SK-N-SH (cell line): ENCODE measurements around the gene ABHD15. TPM values are rescaled to one million over a fixed set of nuclear protein-coding genes. Genes with fewer than 3 reads are reported as not detected.

Experiments used
- CTCF ChIA-PET: fragments of 300-600, 350-600 bp; formaldehyde crosslinking; extraction: SDS; loops from one replicate; lab custom pipeline; 2021; lab: Yijun Ruan, JAX
- POLR2A ChIA-PET: fragments of 350-600 bp; sonication (Branson Sonifier 250); formaldehyde crosslinking; extraction: SDS; loops from one replicate; lab custom pipeline; 2020; ENCODE audit warnings: antibody characterized with exemption, inconsistent platforms; lab: Yijun Ruan, JAX
- DNase-seq: peaks from one replicate; pipeline ENCODE4 v3.0.0; 2012
- H2AFZ ChIP-seq: fragments of 200-600 bp; sonication (generic); 2 replicates; pipeline ENCODE4 v1.8.1; 2016; ENCODE audit warnings: antibody characterized with exemption, mild to moderate bottlenecking, low read depth
- H3F3A ChIP-seq: fragments of 200-600 bp; sonication (generic); replicated peaks from 2 replicates; pipeline ENCODE3; 2016; ENCODE audit warnings: antibody characterized with exemption, mild to moderate bottlenecking; ENCODE audit not compliant: insufficient read depth
- H3K27ac ChIP-seq, 2 experiments: fragments of 200-500 bp in 1 of 2; fragments of 200-600 bp in 1 of 2; sonication (Bioruptor generic) in 1 of 2; sonication (generic), shearing (Covaris generic) in 1 of 2; 2 replicates each; pipeline versions ENCODE4 v1.5.1 to v1.6.1; 2014 to 2016; ENCODE audit warnings: low read depth in 2 of 2, inconsistent platforms in 1 of 2, low read length in 1 of 2, mild to moderate bottlenecking in 1 of 2, mixed read lengths in 1 of 2
- H3K27me3 ChIP-seq: fragments of 200-600 bp; sonication (generic), shearing (Covaris generic); 2 replicates; pipeline ENCODE4 v1.6.1; 2016; ENCODE audit warnings: mixed run types; ENCODE audit not compliant: insufficient read depth
- H3K36me3 ChIP-seq, 2 experiments: fragments of 200-500 bp in 1 of 2; fragments of 200-600 bp in 1 of 2; sonication (Bioruptor generic) in 1 of 2; sonication (generic) in 1 of 2; replicated peaks in 1 of 2; 2 replicates each; pipeline versions ENCODE3 to v1.5.1; 2014 to 2016; ENCODE audit warnings: low read length in 1 of 2, mild to moderate bottlenecking in 1 of 2; ENCODE audit not compliant: insufficient read depth in 2 of 2, control insufficient read depth in 1 of 2
- H3K4me1 ChIP-seq, 2 experiments: fragments of 200-500 bp in 1 of 2; fragments of 200-600 bp in 1 of 2; sonication (Bioruptor generic) in 1 of 2; sonication (generic), shearing (Covaris generic) in 1 of 2; 2 replicates each; pipeline versions ENCODE4 v1.5.1 to v1.6.1; 2014 to 2016; ENCODE audit warnings: low read depth in 1 of 2, low read length in 1 of 2, mixed run types in 1 of 2; ENCODE audit not compliant: insufficient read depth in 2 of 2, control insufficient read depth in 1 of 2
- H3K4me2 ChIP-seq: fragments of 200-600 bp; sonication (generic), shearing (Covaris generic); 2 replicates; pipeline ENCODE4 v1.6.1; 2017; ENCODE audit warnings: mixed run types
- H3K4me3 ChIP-seq, 2 experiments: fragments of 200-500 bp in 1 of 2; fragments of 200-600 bp in 1 of 2; sonication (Bioruptor generic) in 1 of 2; sonication (generic), shearing (Covaris generic) in 1 of 2; 2 replicates each; pipeline versions ENCODE4 v1.5.1 to v1.8.1; 2014 to 2016; ENCODE audit warnings: low read depth in 2 of 2, inconsistent platforms in 1 of 2, low read length in 1 of 2, mild to moderate bottlenecking in 1 of 2, mixed read lengths in 1 of 2, moderate library complexity in 1 of 2
- H3K79me2 ChIP-seq: fragments of 200-600 bp; sonication (generic); 2 replicates; pipeline ENCODE4 v1.8.1; 2017; ENCODE audit warnings: mild to moderate bottlenecking; ENCODE audit not compliant: insufficient read depth
- H3K9ac ChIP-seq: fragments of 200-600 bp; sonication (generic); 2 replicates; pipeline ENCODE4 v1.6.1; 2017; ENCODE audit warnings: mixed run types
- H3K9me2 ChIP-seq: fragments of 200-600 bp; sonication (generic); 2 replicates; pipeline ENCODE4 v1.6.1; 2017; ENCODE audit warnings: mixed run types
- H3K9me3 ChIP-seq: fragments of 200-600 bp; sonication (generic); 2 replicates; pipeline ENCODE4 v1.6.1; 2017; ENCODE audit warnings: mixed run types, mild to moderate bottlenecking, moderate library complexity
- H4K20me1 ChIP-seq: fragments of 200-600 bp; sonication (generic); 2 replicates; pipeline ENCODE4 v1.6.1; 2017; ENCODE audit warnings: mild to moderate bottlenecking, mixed run types; ENCODE audit not compliant: insufficient read depth
- EP300 ChIP-seq, 2 experiments: IDR thresholded peaks; 2 replicates each; pipeline versions ENCODE4 v1.4.0 to v1.6.1; 2012; ENCODE audit warnings: borderline replicate concordance in 1 of 2, low read depth in 1 of 2, low read length in 1 of 2
- FOSL2 ChIP-seq: IDR thresholded peaks from 2 replicates; pipeline ENCODE4 v1.4.0; 2012; ENCODE audit warnings: low read depth, mild to moderate bottlenecking, moderate library complexity, borderline replicate concordance
- FOXJ3 ChIP-seq: sonication (generic); formaldehyde crosslinking; IDR thresholded peaks from 2 replicates; pipeline ENCODE4 v1.5.1; 2020; ENCODE audit warnings: mild to moderate bottlenecking, missing genetic modification reagents
- NFIC ChIP-seq: IDR thresholded peaks from 2 replicates; pipeline ENCODE4 v1.4.0; 2012; ENCODE audit warnings: borderline replicate concordance
- NRF1 ChIP-seq: IDR thresholded peaks from 2 replicates; pipeline ENCODE4 v1.6.1; 2012; ENCODE audit warnings: low read depth, mild to moderate bottlenecking, low read length
- POLR2AphosphoS5 ChIP-seq: IDR thresholded peaks from 2 replicates; pipeline ENCODE4 v1.6.1; 2012; ENCODE audit warnings: low read depth, low read length
- SIN3A ChIP-seq: IDR thresholded peaks from 2 replicates; pipeline ENCODE4 v1.6.1; 2012; ENCODE audit warnings: low read depth, mild to moderate bottlenecking, low read length, moderate library complexity, borderline replicate concordance
- SMC3 ChIP-seq: IDR thresholded peaks from 2 replicates; pipeline ENCODE4 v1.6.1; 2012; ENCODE audit warnings: low read depth, low read length, improper control_type of control experiment
- WGBS: methylation state at CpG from one replicate; pipeline ENCODE4 v1.1.6; 2017; ENCODE audit warnings: low lambda C conversion rate; 5-methylcytosine and 5-hydroxymethylcytosine counted together
- polyA plus RNA-seq, 3 experiments: library from polyadenylated mRNA; depleted of rRNA; stranded (reverse); fragments of >200 nt; gene quantifications; 2 replicates each; pipeline ENCODE4 v1.2.3, GENCODE V29; 2012
- TF ChIP-seq, protein P1 (sequence below): IDR thresholded peaks from 2 replicates; pipeline ENCODE4; 2012
- TF ChIP-seq, protein P2 (sequence below): fragments of 200-600 bp; sonication (generic); IDR thresholded peaks from 2 replicates; pipeline ENCODE4 v1.6.1; 2017; ENCODE audit warnings: antibody characterized with exemption, mild to moderate bottlenecking, moderate library complexity
- TF ChIP-seq, protein P3 (sequence below): IDR thresholded peaks from 2 replicates; pipeline ENCODE4 v1.4.0; 2012; ENCODE audit warnings: low read depth, borderline replicate concordance
- TF ChIP-seq, protein P4 (sequence below): IDR thresholded peaks from 2 replicates; pipeline ENCODE4 v1.4.0; 2012; ENCODE audit warnings: low read depth, borderline replicate concordance
- TF ChIP-seq, protein P5 (sequence below): IDR thresholded peaks from 2 replicates; pipeline ENCODE4 v1.6.1; 2012; ENCODE audit warnings: mild to moderate bottlenecking, low read depth, low read length, moderate library complexity

ABHD15 gene
- polyA plus RNA-seq, 1 of the 3 experiments (the other 2 are of a cell fraction) = 7.0 TPM

DNA sequence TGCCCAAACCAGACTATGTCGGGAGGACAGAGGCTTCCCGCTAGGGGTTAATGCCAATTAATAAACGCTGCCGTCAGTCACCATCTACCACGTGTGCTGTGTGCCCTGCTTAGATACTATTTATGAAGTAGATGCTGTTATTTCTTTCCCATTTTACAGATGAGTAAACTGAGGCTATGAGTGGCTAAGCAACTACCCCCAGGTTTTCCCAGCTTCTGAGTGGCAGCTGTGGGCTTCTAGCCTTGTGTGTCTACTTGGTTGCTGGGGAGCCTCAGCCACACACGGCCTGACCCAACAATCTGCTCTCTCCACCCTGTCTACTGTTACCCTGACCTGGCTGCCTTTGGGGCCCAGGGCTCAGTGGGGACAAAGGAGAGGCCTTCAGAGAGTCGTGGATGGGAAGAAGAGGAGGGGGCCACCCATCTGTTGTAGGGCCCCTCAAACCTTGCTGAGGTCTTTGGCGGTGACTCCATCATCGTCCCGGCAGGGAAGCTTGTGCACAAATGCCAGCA, 15.5 kb upstream of the ABHD15 start:
- no peak for DNase-seq
- ChIA-PET CTCF (interaction anchor here (0.8 to 12.7 kb wide), 9 partner anchors 10 to 511 kb away, joined by 3 to 166 read pairs (median 11); partner anchors contain the start of genes ABHD15, ANKRD13B and TP53I13), POLR2A (interaction anchor here (1.4 kb wide), 1 partner anchor 9 kb away, joined by 3 read pairs; no protein-coding TSS in a partner anchor)
- Histone ChIP-seq H3K9me3 (no peaks in the 10 kb centered on the region), H4K20me1 (peaks cover 57% of the 10 kb centered on the region), H3K27ac (no peak overlapping the region), H3K36me3 (peaks cover 9 to 48% of the 10 kb centered on the region in 2 experiments), H2AFZ (no peak overlapping the region), H3K9me2 (no peaks in the 10 kb centered on the region), H3K4me2 (no peak overlapping the region), H3F3A (peaks cover 5% of the 10 kb centered on the region), H3K4me3 (no peak overlapping the region), H3K27me3 (no peaks in the 10 kb centered on the region), H3K4me1 (peaks cover 7 to 35% of the 10 kb centered on the region in 2 experiments; a peak in 2 of 4 replicates), H3K79me2 (peaks cover 58% of the 10 kb centered on the region), H3K9ac (no peak overlapping the region)
- no peak for TF ChIP-seq SIN3A
- TF ChIP-seq, protein P1, sequence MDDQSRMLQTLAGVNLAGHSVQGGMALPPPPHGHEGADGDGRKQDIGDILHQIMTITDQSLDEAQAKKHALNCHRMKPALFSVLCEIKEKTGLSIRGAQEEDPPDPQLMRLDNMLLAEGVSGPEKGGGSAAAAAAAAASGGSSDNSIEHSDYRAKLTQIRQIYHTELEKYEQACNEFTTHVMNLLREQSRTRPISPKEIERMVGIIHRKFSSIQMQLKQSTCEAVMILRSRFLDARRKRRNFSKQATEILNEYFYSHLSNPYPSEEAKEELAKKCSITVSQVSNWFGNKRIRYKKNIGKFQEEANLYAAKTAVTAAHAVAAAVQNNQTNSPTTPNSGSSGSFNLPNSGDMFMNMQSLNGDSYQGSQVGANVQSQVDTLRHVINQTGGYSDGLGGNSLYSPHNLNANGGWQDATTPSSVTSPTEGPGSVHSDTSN = no peak
- TF ChIP-seq FOSL2 = no peak
- no peak for TF ChIP-seq NRF1
- TF ChIP-seq SMC3 = no peak
- TF ChIP-seq, protein P2, sequence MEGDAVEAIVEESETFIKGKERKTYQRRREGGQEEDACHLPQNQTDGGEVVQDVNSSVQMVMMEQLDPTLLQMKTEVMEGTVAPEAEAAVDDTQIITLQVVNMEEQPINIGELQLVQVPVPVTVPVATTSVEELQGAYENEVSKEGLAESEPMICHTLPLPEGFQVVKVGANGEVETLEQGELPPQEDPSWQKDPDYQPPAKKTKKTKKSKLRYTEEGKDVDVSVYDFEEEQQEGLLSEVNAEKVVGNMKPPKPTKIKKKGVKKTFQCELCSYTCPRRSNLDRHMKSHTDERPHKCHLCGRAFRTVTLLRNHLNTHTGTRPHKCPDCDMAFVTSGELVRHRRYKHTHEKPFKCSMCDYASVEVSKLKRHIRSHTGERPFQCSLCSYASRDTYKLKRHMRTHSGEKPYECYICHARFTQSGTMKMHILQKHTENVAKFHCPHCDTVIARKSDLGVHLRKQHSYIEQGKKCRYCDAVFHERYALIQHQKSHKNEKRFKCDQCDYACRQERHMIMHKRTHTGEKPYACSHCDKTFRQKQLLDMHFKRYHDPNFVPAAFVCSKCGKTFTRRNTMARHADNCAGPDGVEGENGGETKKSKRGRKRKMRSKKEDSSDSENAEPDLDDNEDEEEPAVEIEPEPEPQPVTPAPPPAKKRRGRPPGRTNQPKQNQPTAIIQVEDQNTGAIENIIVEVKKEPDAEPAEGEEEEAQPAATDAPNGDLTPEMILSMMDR = no peak
- TF ChIP-seq FOXJ3 = no peak
- TF ChIP-seq, protein P3, sequence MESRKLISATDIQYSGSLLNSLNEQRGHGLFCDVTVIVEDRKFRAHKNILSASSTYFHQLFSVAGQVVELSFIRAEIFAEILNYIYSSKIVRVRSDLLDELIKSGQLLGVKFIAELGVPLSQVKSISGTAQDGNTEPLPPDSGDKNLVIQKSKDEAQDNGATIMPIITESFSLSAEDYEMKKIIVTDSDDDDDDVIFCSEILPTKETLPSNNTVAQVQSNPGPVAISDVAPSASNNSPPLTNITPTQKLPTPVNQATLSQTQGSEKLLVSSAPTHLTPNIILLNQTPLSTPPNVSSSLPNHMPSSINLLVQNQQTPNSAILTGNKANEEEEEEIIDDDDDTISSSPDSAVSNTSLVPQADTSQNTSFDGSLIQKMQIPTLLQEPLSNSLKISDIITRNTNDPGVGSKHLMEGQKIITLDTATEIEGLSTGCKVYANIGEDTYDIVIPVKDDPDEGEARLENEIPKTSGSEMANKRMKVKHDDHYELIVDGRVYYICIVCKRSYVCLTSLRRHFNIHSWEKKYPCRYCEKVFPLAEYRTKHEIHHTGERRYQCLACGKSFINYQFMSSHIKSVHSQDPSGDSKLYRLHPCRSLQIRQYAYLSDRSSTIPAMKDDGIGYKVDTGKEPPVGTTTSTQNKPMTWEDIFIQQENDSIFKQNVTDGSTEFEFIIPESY = no peak
- TF ChIP-seq NFIC = no peak
- no peak for TF ChIP-seq POLR2AphosphoS5
- TF ChIP-seq, protein P4, sequence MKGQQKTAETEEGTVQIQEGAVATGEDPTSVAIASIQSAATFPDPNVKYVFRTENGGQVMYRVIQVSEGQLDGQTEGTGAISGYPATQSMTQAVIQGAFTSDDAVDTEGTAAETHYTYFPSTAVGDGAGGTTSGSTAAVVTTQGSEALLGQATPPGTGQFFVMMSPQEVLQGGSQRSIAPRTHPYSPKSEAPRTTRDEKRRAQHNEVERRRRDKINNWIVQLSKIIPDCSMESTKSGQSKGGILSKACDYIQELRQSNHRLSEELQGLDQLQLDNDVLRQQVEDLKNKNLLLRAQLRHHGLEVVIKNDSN = no peak
- no peak for TF ChIP-seq EP300 (IDR thresholded peaks at IDR 0.05; ENCODE audit: borderline replicate concordance in 1 of 2, low read depth in 1 of 2, low read length in 1 of 2)
- TF ChIP-seq, protein P5, sequence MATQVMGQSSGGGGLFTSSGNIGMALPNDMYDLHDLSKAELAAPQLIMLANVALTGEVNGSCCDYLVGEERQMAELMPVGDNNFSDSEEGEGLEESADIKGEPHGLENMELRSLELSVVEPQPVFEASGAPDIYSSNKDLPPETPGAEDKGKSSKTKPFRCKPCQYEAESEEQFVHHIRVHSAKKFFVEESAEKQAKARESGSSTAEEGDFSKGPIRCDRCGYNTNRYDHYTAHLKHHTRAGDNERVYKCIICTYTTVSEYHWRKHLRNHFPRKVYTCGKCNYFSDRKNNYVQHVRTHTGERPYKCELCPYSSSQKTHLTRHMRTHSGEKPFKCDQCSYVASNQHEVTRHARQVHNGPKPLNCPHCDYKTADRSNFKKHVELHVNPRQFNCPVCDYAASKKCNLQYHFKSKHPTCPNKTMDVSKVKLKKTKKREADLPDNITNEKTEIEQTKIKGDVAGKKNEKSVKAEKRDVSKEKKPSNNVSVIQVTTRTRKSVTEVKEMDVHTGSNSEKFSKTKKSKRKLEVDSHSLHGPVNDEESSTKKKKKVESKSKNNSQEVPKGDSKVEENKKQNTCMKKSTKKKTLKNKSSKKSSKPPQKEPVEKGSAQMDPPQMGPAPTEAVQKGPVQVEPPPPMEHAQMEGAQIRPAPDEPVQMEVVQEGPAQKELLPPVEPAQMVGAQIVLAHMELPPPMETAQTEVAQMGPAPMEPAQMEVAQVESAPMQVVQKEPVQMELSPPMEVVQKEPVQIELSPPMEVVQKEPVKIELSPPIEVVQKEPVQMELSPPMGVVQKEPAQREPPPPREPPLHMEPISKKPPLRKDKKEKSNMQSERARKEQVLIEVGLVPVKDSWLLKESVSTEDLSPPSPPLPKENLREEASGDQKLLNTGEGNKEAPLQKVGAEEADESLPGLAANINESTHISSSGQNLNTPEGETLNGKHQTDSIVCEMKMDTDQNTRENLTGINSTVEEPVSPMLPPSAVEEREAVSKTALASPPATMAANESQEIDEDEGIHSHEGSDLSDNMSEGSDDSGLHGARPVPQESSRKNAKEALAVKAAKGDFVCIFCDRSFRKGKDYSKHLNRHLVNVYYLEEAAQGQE = no peak
- 84% methylated on average over 9 of the region's 10 CpGs for WGBS
